Measurements from ENCODE around the gene MYCBPAP.

MYCBPAP gene, protein sequence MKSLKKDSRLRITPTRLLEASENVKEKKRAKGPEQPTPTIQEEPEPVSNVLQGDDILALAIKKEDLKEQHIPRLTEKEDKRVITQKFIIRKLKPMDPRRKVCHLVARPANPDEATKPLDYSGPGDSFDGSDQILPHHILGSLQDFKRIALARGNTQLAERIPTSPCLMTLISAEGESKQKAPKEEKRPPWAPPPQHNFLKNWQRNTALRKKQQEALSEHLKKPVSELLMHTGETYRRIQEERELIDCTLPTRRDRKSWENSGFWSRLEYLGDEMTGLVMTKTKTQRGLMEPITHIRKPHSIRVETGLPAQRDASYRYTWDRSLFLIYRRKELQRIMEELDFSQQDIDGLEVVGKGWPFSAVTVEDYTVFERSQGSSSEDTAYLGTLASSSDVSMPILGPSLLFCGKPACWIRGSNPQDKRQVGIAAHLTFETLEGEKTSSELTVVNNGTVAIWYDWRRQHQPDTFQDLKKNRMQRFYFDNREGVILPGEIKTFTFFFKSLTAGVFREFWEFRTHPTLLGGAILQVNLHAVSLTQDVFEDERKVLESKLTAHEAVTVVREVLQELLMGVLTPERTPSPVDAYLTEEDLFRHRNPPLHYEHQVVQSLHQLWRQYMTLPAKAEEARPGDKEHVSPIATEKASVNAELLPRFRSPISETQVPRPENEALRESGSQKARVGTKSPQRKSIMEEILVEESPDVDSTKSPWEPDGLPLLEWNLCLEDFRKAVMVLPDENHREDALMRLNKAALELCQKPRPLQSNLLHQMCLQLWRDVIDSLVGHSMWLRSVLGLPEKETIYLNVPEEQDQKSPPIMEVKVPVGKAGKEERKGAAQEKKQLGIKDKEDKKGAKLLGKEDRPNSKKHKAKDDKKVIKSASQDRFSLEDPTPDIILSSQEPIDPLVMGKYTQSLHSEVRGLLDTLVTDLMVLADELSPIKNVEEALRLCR

DNA sequence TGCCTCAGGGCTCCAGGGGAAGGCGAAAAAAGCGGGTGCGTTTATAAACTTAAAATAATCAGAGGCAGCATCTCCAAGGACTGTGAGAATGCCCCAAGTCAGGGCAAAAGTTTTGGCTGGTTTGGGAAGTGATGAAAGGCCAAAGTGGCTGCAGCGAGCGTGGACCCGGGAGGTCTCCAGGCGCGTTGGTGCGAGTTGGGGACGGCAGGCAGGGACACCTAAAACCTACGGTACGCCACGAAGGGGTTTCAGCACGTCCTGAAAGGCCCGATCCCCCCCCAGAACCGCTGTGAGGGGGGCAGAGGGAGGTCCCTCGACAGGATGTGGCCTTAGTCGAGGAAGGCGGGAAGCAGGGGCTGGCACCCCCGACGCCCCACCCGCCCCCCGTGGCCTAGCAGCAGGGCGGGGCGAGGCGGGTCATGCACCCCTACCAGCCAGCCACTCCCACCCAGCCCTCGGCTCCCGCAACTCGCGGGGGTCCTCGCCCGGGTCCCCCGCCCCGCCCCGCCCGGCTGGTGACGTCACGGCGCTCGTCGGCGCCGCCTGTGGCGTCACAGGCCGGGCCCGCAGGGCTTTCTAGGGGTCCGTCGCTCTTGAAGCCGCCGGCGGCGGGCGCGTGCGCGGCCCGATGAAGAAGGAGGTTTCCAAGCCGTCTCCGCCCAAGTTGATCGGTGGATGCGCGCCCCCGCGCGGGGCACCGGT, at the start of gene MYCBPAP:
TSS of gene MYCBPAP (plus strand) at position 569 of the 702 bp plus-strand sequence. CDS start 236 bp downstream, outside the sequence.
- peak; percentile 50 for DNase-seq

DNA sequence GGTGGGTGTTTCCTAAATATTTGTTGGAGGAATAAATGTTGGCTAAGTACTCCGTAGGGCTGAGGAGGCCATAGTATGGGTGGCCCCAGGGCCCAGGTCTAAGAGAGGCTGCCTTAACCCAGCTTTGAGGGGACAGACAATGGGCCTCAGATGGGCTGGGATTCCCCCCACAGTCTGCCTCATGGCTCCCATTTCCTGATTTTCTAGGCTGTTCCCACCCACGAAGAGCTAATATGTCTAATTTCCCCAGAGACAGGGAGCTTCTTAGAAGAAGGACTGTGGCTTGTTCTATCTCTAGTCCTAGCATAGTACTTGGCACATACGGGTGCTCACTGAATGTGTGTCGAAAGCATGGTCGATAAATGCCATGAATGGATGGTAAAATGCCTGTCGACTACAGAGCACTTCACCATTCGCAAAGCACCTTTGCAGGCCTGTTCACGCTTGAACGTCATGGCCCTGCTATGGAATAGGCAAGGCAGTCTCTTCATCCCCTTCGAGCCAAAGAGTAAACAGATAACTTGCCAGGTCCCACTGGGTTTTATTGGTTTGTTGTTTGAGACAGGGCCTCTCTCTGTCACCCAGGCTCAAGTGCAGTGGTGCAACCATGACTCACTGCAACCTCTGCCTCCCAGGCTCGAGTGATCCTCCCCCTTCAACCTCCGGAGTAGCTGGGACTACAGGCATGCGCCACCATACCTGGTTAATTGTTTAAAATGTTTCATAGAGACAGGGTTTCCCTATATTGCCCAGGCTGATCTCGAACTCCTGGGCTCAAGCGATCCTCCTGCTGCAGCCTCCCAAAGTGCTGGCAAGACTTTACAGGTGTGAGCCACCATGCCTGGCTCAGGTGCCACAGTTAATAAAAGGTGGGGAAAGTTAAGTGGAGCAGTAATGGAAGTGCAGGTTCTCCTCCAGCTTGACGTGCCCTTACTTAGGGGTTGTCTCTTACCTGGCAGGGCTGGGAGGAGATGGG, 49.2 kb upstream of the MYCBPAP start:
- peak; percentile 20 for DNase-seq

DNA sequence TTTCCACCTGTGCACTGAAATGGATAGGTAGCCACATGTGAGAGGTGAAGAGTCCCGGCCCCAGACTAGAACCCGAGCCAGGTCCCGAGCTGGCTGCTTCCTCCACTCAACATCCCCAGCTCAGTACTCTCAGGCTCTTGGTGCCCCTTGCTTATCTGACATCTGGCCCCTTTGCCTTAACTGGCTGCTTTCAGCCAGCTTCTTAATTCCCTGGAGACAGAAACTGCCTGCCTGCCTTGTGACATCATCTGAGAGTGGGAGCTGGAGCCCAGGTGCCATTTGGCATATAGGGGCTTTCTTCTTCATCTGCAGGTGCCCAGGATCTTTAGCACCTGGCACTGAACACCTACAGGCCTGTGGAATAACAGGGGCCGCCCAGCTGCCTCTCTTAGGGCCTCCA, 48.5 kb upstream of the MYCBPAP start:
- no peak for DNase-seq

DNA sequence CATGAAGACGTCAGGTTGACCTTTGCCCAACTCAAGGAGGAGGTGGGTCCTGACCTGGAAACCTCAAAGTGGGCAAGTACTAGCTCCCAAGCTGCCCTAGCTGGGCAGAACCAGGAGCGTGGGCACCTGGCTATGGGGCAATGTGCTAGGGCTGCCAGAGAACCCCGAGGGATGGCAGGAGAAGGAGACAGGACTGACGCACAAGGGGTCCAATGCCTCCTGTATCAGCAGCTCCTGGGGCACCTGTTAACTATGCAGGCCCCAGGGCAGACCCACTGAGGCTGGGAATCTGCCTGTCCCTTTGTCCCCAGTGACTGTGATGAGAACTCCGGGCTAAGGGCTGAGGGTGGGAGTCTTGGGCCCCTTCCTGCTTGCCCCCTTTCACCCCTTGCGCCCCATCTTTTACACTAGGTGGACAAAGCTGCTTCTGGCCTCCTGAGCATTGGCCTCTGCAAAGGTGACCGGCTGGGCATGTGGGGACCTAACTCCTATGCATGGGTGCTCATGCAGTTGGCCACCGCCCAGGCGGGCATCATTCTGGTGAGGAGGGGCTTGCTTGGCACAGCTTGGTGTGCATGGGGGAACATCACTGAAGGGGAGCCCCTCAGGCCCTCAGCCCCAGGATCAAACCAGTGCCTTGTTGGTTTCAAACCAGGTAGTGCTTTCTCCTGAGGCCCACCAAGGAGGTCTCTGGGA, 47.3 kb upstream of the MYCBPAP start:
- no peak for DNase-seq

DNA sequence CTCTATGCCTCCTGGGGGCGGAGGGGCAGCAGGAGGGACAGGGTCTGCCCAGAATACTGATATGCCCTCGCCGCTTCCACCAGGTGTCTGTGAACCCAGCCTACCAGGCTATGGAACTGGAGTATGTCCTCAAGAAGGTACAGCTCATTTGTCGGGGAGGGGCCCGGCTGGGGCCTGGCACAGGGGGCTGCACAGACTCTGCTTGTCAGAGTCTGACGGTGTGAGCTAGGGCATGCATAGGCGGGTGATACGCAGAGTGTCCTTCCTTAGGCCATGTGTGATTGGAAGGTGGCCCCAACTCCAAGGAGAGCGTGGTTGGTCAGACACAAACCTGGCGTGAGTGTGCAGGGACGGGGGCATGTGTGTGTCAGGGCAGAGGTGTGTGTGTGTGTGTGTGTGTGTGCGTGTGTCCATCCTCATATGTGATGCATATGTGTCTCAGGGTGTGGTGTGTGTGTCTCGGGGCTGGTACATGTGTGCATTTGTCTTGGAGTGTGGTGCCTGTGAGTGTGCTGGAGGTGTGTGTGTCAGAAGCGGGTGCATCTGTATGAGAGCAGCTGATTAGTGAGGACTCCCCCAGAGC, 46.6 kb upstream of the MYCBPAP start:
- no peak for DNase-seq

DNA sequence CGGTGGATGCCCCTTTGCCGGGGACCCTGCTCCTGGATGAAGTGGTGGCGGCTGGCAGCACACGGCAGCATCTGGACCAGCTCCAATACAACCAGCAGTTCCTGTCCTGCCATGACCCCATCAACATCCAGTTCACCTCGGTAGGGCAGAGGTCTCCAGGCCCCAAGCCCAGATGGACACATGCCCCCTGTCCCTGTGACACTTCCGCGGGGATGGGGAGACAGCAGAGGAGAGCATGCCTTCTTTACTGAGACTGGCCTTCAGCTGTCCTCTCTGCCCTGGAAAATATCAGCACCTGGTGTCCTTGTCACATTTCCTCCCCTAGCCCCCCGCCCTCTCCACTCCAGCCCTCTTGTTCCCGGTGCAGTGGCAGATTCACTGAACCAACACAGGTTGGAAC, 45.8 kb upstream of the MYCBPAP start:
- no peak for DNase-seq

DNA sequence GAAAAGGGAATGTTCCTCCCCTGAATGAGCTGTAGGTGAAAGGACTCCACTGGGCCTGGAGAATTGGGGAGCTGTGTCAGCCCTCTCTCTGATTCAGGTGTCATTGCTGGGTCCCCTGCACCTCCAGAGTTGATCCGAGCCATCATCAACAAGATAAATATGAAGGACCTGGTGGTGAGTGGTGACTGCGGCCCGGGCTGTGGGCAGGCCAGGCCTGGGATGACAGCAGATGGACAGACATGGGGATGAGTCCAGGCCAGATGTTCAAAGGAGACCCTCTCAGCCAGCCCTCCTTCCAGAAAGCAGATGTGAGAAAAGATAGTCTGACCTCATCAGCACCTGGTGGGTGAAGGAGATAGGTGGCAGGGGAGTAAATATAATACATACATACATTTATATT, 44.1 kb upstream of the MYCBPAP start:
- DNase-seq: no peak

DNA sequence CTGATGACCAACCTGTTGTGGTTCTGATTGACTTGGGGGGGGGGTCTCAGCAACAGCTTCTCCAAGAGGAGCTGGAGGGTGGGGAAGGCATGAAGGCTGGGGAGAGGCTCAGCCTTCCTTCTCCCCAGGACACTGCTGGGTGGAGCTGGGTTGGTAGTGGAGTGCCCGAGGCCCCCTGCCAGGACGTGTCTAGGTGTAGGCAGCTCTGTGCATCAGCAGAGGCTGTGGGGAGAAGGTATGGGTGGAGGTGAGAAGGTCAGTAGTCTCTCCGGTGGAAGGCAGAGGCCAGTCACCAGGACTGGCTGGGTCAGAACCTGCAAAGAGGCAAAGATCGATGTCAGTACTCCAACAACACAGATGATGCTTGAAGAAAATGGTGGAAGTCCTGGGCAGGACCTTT, 43.5 kb upstream of the MYCBPAP start:
- no peak for DNase-seq

DNA sequence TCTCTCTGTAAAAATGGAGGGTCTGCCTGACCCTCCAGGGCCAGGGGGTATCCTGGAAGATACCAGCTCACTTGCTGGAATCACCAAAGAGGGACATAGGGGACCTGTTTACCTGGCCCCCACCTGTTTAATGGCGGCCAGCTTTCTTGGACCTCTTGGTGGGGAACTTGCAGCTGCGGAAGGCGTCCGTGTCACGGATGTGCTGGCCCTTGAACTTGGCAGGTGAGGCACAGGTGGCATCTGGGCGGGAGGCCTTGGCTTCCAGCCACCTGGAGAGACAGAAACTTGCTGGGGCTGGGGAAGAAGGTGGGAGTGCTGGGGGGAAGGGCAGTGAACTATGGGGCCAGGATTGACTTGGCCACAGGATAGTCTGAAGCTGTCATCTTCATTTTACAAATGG, 43.1 kb upstream of the MYCBPAP start:
- no peak for DNase-seq

DNA sequence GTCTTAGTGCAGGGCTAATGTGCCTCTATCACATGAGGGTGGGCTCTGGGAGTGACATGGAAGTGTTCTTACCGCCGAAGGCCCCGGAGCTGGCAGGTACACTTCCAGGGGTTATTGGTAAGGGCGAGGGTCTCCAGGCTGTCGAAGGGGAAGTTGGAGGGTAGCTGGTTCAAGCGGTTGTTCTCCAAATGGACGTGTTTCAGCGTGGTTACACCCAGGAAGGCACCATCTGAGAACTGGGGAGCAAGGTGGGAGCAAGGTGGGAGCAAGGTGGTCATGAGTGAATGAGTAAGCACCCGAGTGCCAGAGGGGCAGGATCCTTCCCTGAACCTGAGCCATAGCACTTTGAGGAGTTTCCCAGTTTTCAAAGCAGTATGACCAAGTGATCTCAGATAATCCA, 42.6 kb upstream of the MYCBPAP start:
- DNase-seq: no peak

DNA sequence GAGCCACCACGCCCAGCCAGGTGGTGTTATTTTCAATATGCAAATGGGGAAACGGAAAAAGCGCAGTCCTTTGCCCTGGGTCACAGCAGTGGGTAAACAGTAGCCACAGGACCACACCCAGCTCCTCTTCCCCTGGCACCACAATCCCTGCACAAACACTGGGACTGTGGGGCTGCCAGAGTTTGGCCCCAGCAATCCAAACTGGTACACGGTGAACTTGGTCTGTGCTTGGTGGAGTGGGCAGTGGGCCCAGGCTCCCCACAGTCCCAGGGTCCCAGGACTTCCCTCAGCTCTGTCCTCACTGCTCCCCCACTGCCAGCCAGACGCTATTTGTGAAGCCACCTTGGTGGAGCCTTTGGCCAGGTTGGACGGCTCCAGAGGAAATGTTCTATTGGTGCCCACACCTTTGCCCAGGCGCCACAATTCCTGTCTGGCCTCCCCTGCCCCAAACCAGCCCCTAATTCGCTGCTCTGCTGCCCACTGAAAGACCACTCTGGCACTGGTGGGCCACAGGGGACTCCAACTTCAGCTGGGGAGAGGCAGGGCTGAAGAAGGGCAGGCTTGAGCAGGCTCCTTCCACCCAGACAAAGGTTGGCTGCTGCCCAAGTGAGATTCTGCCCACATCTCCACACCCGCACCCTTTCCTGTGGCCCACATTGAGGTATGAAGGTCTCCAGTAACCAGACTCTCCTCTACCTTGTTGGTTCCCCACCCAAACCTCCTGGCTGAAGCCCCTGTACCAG, 41.7 kb upstream of the MYCBPAP start:
- no peak for DNase-seq

DNA sequence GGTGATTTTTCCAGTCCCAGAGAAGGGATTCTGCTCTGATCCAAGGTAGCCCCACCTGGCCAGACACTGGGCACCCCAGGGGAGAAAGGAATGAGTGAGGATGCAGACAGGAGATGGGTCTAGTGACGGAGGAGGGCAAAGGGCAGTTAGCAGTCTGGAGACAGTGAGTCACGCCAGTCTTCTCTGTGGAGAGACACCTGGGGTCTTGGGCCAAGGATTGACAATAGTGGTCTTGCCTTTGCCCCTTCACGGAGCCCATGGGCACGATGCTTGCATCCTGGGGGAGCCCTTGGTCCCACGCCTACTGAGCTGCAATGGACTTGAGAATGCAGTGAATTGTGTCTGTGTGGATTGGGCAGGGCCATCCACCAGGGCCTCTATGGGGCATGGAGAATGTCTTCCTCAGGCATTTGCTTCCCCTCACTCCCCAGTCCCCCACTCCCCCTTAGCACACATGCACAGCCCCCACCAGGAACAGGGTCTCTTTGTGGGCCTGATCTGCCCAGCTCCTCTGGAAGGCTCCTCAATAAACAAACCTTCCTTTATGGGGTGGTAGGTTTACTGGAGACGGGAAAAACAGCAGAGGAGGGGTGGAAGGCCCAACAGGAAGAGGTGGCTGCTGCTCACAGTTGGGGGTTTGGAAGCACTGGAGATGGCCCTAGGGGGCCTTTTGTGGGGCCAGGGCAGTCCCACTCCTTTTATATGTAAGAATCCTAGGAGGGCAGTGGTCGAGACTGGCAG, 41.0 kb upstream of the MYCBPAP start:
- DNase-seq: no peak

DNA sequence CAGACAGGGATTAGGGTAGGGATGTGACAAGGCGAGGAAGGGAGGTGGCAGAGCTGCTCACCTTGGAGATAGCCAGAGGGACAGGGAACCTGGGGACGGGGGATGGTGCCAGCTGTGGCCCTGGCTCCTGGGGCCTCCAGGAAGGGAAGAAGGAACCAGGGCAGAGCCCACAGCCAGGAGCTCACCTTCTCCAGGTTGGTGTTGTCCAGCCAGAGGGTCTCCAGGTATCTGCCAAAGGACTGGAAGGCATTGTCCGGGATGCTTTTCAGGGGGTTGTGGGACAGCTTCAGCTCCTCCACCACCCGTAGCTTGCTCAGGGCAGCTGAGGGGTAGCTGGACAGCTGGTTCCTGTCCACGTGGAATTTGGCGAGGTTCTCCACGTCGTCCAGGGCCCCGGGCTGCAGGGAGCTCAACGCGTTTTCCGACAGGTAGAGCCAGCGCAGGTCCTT, 40.4 kb upstream of the MYCBPAP start:
- DNase-seq: no peak

DNA sequence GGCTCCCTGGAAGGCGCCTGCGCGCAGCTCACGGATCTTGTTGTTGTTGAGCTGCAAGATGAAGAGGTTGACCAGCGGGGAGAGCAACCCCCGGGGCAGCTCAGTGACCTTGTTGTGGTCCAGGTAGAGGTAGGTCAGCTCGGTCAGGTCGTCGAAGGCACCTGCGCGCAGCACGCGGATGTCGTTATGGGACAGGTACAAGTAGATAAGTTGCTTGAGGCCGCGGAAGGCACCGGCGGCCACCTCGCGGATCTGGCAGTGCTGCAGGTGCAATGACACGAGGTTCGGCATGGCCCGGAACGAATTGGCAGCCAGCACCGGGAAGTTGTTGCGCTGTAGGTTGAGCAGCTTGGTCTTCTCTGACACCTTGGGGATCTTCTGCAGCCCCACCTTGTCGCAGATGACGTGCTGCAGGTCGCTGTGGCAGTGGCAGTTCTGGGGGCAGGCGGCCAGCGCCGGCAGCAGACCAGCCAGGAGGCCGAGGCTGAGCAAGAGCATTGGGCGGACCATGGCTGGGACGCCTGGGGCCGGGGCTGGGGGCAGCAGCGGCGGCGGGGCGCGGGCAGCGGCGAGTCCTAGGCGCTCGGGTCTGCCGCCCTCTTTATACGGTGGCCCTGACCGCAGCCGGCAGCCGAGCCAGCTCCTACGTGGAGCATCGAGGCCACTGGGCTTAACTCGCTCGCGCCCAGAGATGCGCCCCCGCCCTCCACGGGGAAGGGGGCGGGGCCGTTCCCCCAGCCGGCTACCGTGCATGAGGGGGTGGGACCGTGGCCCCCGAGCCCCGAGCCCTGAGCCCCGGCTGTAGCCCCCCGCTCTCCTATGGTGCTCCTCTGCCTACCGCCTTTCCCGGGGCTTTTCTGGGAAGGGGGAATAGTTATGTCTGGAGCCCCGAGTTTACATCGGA, 39.7 kb upstream of the MYCBPAP start, which contains the start of gene CHAD:
TSS of gene CHAD (minus strand) at position 577 of the 904 bp plus-strand sequence. CDS start at position 510, 67 bp downstream.
- DNase-seq: no peak

DNA sequence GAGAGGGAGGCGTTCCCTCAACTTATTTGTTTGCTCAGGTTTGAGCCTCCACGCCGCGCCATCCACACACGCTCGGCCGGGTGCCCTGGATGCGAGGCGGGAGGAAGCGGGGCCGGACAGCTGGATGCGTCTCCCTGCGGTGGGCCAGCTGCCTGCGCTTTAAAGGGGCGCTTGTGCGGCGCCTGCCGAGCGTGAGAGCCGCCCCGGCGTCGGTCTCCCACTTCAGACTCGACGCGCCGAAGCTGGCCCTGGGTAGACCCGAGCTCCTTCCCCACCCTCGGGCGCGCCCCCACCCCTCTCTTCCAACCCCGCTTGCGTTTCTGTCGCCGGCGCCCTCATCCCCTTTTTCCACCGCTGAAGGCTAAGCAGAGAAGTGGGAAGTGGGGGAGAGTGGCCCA, 39.0 kb upstream of the MYCBPAP start:
- DNase-seq: no peak

DNA sequence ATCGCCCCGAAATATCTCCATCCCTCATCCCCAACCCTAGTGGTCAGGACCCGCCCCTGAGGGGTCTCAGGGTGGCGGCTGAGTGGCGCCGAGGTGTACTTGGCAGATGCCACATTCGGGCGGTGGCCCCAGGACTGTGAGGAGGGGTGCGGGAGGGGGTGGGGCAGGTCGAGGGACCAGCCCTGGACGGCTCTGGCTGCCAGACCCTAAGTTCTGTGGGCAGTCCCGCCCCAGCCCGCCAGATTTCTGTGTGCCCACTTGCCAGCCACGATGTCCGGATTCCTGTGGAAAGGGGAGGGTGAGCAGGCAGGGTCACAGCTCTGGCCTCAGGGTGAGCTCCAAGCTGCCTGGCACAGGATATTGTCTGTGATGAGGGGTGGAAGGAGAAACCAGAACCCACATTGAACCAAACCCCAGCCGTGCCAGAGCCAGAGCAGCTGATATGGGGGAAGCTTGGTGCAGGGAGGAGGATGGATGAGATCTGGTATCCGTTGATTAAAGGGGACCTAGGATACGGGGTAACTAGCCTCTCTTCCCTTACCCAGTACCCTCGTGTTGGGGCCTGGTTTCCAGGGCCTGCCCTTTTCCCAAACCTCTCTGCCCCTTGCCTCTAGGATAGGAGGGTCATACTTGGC, 38.5 kb upstream of the MYCBPAP start:
- no peak for DNase-seq

DNA sequence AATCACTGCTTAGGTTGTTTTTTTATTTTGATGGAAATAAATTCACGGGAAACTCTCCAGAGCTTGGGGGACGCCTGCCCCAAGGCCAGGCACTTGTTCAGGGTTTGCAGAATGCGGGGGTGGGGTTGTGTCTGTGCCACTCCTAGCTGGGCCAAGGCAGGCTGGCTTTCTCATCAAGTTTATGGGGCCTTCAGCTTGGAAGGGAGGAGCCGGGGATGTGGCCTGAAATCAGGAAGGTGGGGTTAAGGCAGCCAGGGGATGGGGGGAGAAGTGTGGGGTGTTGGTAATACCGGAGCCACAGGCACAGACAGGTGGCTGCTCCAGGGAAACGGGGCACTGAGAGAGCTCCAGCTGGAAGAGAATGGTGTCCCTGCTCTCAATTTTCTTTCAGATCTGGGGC, 37.8 kb upstream of the MYCBPAP start:
- DNase-seq: no peak
